HG03442 (cell line): ENCODE data around the gene ZNF22.

Source experiments
- ATAC-seq: cut with Tn5 transposase; IDR thresholded peaks from one replicate; pipeline ENCODE4 v1.9.1; 2021; ENCODE audit warnings: mild to moderate bottlenecking, moderate library complexity; ENCODE audit not compliant: unreplicated experiment

The ZNF22 gene

DNA sequence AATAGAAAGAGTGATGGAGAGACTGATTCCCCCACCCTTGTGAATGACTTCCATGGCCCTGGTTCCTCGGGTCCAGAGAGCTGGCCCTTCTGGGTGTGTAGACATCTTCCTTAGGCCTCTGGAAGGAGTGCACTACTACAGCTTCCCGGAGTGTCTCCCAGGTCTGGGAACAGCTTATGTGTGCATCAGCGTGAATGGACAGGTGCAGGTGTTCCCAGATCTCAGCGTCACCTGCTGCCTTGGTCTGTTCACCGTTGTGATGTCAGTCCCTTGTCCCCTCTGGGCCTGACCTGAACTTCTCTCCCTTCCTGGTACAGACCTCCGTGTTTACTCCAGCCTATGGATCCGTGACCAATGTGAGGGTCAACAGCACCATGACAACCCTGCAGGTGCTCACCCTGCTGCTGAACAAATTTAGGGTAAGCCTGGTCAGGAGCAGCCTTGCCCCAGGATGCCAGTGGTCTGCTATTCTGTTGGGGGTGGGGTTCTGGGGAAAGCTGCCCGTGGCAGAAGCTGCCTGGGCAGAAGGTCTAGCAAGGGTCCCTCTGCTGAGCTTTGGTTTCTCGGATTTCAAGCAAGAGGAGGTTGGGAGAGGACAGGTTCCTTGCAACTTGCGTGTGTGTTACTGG, 11.7 kb upstream of the ZNF22 start:
- ATAC-seq: no peak

DNA sequence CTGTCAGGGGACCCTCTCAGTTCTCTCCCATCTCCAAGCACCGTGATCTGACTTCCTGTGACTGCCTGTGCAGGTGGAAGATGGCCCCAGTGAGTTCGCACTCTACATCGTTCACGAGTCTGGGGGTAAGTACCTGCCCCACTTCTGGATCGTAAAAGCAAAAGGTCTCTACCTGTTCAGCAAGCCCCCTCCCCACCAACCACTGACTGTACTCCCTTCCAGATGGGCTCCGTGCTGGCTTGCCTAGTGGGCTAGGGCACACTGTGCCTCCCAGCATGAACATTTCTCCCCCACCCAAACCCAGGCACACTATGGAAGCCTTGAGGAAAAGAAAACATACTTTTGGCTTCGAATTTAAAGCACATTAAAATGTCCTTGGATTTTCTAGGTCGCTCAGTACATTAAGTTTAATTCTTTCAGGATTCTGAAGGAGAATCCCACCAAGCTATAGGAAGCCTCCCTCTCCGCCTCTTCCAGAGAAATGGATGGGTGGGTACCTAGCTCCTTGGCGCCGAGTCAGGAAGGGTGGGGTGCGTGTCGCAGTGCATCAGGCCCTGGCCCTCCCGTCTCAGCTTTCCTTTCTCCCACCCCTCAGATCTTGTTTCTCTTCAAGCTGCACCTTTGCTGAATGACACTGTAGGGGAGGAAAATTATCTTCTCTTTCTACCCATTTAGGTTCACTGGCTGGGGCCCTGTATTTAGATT, 11.0 kb upstream of the ZNF22 start:
- no peak for ATAC-seq

DNA sequence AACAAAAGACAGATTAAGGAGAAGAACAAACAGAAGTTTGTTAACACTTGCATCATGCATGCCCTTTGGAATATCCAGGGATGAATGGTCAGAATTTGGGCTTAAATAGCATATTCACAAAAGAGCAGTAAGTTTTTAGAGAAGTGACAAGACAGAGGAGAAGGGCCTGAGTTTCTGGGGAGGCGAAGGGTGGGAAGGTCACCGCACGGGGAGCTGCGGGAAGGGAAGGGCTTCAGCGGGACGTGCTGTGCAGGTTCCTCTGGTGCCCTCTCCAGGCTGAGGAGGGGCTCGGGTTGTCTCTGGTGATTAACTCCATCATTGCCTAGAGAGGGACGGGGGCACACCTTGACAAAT, 10.4 kb upstream of the ZNF22 start:
- ATAC-seq: no peak

DNA sequence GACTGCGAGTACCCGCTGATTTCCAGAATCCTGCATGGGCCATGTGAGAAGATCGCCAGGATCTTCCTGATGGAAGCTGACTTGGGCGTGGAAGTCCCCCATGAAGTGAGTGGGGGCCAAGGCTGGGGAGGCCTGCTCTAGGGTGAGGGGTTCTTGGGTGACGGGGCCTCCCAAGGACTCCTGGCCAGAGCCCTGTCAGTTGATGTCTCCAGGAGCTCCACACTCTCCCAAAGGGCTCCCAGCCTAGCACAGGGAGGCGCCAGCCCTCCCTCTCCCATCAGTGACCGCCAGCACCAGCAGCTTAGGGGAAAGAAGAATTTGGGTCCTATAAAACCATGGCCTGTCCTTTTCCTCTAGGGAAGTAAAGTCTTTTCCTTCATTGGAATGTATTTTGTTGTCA, 9.8 kb upstream of the ZNF22 start:
- no peak for ATAC-seq

DNA sequence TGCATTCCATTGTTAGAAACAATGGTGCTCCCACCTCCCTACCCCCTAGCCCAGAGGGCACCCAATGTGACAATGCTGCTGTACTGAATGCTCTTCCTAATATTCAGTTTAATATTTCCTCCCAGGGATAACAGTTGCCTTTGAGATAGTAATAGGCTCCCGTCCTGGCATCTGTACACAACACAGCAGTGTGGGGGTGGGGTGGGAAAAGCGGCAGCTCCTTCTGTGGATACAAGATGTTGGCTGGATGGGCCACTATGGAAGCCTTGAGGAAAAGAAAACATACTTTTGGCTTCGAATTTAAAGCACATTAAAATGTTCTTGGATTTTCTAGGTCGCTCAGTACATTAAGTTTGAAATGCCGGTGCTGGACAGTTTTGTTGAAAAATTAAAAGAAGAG, 9.2 kb upstream of the ZNF22 start:
- ATAC-seq: no peak

DNA sequence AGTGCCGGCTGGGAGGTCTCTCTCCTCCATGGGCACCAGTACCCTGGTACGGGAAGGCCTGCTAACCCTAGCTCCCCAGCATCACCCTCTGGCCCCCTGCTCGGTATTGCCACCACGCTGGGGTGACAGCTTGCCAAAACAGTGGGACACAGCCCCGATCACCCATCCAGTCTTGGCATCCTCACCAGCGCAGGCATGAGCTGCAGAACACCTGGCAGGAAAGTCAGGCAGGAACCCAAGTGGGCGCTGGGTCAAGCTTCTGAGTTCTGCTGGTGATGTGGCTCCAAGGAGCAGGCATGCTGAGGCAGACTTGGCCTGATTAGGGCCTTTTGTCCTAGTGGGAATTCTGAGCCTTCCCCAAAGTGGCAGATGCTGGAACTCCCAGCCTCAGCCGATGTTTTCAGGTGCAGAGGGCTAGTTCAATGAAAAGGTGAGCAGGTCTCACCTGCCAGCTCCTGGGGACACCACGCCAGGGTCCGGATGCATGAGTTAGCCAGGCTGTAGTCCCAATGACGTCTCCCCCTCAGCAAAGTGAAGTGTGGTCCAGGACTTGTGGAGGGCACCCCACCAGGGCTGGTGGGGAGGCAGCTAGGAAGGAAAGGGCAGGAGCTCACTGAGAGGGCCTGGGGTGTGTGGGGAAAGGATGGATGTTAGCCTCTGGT, 8.5 kb upstream of the ZNF22 start:
- ATAC-seq: no peak

DNA sequence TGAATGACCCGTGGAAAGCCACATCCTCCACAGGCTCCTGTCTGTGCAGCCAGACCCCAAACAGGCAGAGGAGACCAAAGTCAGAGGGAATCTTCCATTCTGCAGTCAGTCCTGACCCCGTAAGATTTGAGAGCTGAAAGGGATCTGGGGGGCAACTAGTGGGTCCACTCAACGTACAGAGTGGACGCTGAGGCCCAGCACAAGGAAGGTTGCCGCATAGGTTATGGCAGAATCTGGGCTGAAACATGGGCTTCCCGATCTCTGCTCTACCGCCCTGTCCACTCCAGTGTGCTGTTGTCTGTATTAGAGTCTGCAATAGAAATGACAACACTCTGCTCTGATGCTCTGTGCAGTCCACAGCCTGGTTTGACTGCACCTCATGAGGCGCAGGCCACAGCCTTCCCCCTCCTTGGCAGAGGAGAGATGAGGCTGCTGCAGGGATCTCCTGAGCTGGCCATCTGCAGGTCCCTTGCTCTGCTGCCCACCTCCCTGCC, 7.9 kb upstream of the ZNF22 start:
- ATAC-seq: no peak

DNA sequence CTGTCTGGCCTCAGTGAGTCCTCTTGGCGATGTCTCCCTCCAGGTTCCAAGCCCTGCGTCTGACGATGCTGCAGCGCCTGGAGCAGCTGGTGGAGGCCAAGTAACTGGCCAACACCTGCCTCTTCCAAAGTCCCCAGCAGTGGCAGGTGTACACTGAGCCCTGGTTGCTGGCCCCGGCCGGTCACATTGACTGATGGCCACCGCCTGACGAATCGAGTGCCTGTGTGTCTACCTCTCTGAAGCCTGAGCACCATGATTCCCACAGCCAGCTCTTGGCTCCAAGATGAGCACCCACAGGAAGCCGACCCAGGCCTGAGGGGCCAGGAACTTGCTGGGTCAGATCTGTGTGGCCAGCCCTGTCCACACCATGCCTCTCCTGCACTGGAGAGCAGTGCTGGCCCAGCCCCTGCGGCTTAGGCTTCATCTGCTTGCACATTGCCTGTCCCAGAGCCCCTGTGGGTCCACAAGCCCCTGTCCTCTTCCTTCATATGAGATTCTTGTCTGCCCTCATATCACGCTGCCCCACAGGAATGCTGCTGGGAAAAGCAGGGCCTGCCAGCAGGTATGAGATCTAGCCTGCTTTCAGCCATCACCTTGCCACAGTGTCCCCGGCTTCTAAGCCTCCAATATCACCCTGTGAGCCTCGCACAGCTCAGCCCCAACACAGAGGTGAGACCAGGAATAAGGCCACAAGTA, 7.3 kb upstream of the ZNF22 start:
- ATAC-seq: no peak

DNA sequence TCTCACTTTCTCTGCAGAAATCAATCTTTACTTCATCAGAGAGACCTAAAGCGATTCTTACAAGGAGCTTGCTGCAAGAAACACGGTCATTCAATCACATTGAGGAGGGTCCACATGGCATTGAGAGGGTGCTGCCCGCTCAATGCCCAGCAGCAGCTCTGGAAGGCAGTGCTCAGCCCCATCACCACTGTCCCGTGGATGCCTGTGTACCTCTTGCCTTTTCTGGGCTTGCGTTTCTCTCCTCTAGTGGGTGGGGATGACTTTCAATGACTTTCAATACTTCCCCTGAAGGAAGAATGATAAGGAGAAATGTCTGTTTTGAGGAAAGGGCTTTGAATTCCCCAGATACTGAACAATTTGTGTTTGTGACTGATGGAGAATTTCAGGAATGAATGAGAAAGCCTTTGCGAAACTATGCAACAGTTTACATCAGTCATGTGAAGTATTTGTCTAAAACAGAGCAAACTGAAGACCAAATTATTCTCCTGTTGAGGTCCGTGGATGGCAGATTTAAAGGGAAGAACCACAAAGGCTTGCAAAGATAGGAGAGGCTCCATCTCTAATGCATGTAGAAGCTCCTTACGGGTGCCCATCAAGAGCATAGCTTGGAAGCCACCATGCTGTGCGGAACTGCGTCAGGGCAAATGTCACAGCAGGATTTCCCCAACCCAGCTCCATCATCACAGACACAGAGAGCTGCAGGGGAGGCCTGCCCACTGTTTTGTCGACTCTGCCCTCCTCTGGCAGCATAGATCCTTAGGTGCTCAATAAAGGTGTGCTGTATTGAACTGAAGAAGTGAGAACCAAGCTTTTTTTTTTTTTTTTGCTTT, 6.6 kb upstream of the ZNF22 start:
- no peak for ATAC-seq

DNA sequence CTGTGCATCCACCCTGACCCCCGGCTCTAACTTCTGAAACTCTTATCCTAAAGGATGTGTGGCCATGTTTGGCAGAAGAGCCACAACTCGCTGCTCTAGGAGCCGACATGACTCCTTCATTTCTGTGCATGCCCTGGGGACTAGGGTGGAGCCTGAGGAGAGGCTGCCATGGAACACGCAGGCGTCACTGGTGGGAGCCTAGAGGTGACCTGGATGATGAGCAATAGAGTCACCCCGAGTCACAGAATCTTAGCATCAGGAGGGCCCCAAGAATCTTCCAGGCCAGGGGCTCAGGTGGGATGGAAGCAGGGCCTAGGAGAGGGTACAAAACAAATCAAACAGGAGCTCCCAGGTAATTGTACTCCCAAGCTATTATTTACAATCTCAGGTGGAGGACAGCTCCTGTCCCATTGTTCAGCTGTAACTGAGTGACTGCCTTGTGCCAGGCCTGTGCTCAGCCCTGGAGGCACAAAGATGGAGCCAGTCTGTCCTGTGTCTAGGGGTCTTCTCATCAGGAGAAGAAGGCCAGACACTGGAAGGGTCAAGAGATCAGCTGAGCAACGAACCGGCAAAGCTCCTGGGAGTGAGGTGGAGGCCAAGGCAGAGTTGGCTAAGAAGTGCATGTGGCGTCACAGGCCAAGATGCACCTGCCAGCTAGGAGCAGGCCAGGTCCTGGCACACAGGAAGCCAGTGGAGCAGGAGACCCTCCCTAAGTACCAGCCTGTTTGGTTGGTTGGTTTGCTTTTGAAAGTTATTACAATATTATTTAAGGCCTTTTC, 5.8 kb upstream of the ZNF22 start:
- ATAC-seq: no peak

DNA sequence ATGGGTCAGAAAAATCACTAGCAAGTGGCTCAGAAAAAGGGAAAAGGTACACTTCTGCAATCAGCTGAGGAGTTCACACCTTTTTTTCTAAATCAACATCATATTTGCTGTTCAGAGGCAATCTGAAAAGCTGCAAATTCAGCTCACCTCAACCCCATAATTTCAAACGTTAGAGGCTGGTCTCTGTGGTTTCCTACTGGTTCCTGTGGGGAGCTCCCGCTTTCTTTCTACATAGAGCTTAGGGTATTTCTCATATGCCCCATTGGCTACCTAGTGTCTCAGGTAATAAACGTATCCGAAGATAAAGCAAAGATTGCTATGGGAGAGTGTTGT, 5.2 kb upstream of the ZNF22 start:
- ATAC-seq: no peak

DNA sequence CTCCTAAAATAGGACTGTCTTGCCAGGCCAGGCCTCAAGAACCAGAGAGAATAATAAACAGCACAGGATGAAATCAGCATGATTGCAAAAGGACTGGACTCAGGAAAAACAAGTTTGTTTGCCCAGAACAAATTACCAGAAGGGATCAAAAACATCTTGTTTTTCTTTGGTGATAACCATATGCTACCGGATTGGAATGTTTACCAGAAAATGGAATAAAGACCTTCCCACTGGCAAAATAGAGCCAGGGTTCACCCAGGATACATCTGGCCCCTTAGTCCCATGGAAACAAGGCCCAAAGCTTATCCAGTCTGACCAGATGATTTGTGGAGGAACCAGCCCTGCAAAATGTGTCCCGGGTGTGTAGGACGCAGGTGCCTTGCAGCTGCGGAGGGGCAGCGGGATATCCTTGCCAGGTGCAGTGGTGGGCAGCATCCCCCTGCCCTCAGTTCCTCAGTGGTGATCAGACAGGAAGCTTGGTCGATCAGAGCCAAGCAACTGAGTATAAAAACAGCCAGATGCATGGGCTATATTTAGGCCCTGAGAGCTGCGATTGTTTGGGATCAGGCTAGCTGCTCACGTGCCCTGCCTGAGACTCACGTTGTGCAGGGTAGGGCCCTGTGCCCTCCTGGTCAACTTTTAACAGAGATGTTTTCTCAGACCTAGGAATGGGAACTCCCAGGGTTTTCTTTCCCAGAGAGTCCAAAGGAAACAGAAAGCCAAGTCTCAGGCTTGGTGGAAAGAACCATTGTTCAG, 4.6 kb upstream of the ZNF22 start:
- no peak for ATAC-seq

DNA sequence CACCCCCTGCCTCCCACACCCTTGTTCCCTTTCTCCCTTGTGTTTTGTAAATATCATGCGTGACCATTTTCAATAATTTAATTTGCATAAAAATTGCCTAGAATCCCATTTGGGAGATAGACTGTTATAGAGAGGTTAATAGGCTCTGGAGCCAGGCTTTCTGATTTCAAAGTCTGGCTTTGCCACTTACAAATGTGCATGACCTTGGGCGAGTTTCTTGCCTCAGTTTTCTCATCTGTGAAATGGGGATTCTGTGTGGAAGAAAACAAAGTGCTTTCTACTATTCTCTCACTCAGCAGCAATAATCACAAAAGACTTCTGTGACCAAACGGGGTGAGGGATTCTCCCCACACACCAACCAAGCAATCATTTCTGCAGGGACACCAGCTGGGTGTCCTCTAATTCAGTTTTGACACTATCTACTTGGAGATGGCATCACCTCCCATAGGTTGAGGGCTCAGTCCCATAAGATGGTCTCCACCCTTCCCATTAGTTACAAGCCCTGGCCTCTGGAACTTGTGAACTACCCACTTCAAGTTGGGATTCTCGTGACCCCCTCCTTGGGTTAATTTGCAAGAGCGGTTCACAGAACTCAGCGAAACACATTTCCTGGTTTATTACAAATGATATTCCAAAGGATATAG, 3.5 kb upstream of the ZNF22 start:
- ATAC-seq: no peak

DNA sequence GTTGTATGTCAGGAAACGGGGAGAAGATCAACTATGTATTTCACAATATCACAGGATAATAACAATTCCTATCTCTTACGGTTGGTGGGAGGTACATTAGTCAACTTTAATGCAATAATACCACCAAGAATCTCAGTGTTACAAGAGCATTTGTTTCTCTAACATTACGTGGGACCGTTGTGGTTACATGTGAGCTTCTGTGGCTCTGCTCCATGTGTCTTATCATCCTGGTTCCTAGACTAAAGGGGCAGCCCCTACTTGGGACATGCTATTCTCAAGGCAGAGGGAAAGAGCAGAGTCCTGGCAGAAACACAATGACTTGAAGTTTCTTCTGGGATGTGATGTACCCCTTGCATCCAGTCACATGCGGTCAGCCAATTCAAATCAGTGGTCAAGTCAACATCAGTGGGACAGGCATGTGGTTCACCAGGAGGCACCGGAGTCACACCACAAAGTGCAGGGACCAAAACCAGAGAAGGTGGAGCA, 2.5 kb upstream of the ZNF22 start:
- no peak for ATAC-seq

DNA sequence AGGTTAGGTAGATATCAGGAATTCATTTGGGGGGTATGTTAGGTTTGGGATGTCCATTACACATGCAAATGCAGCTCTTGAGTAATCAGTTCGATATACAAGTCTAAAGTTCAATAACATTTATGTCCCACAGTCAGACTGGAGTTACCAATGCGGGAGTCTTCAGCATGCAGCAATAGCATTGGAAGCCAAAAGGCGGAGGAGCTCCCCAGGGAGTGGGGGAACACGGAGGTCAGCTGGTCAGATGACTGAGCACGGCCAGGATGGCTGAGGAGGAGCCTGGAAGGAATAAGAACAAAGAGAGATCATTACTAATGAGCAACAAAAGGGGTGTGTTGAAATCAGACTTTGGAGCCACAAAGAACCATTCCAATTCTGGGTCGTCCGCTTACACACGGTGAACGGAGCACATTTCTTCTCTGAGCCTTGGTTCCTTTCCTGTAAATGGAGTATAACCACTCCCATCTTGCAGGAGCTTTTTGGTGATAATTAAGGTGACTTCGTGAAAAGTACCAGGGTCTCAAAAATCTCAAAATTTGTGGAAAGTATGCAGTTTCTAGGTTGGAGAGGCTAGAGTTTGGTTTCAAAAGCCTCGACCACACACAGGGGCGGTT, 478 bp upstream of the ZNF22 start:
- ATAC-seq: no peak

DNA sequence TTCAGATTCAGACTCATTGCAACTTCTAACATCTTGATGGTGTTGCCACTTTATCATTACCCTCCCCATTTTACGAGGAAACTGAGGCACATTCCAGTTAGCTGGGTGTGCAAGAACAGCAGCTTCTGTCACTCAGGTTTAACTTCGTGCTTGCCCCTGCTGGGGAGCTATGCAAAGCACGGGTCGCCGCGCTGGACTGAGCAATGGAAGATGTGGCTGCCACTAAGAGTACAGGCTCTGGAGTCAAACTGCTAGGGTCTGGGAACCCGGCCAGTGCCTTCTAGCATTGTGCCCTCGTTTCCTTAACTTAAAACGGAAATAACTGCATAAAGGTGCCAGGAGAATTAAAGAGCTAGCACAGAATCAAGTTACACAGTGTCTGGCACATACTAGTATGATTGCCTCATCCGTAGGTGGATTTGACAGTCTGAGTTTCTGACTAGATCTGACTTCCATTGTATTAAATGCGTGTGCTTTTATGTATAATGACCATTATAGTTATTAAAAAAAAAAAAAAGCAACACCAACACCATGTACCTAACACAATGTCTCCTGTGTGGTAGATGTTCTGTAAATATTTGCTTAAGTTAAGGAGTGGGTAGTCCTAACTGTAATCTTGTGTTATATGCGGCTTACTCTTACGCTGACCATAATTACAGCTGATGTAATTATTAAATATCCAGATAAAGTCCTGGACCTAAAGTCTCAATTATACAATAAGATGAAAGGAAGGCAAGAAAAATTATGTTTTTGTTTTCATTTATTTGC, 842 bp downstream of the ZNF22 start:
- ATAC-seq: peak; percentile 78

DNA sequence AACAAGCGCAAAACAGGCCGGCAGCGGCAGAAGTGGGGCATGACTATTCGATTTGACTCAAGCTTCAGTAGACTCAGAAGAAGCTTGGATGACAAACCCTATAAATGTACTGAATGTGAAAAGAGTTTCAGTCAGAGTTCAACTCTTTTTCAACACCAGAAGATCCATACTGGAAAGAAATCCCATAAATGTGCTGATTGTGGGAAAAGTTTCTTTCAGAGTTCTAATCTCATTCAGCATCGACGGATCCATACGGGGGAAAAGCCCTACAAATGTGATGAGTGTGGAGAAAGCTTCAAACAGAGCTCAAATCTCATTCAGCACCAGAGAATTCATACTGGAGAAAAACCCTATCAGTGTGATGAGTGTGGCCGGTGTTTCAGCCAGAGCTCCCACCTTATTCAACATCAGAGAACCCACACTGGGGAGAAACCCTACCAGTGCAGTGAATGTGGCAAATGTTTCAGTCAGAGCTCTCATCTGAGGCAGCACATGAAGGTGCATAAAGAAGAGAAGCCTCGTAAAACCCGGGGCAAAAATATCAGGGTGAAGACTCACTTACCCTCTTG, 2.8 kb downstream of the ZNF22 start:
- no peak for ATAC-seq
